WTC11 (cell line): ENCODE measurements around the gene AURKA.

Experiments used
- CTCF ChIP-seq: fragments of 200-600 bp; IDR thresholded peaks from 2 replicates; pipeline ENCODE4 v1.8.0; 2022; ENCODE audit warnings: antibody characterized with exemption
- ESRRA ChIP-seq: sonication (generic); formaldehyde crosslinking; IDR thresholded peaks from 2 replicates; pipeline ENCODE4 v1.8.1; 2022; ENCODE audit warnings: mild to moderate bottlenecking, missing genetic modification reagents, borderline replicate concordance
- RORB ChIP-seq: fragments of 250-450 bp; sonication (Bioruptor Pico); IDR thresholded peaks from 2 replicates; pipeline ENCODE4 v1.9.0; 2021; ENCODE audit warnings: mild to moderate bottlenecking
- TCF7 ChIP-seq: sonication (generic); formaldehyde crosslinking; IDR thresholded peaks from 2 replicates; pipeline ENCODE4 v1.8.0; 2022; ENCODE audit warnings: mild to moderate bottlenecking, low read depth, missing genetic modification reagents, moderate library complexity
- TF ChIP-seq, protein P1 (sequence below): sonication (generic); formaldehyde crosslinking; IDR thresholded peaks from 2 replicates; pipeline ENCODE4 v1.8.1; 2023; ENCODE audit warnings: mild to moderate bottlenecking, missing genetic modification reagents, moderate library complexity
- TF ChIP-seq, protein P2 (sequence below): sonication (generic); formaldehyde crosslinking; conservative IDR thresholded peaks from 2 replicates; pipeline ENCODE4 v1.8.1; 2022; ENCODE audit warnings: mild to moderate bottlenecking, missing genetic modification reagents
- TF ChIP-seq, protein P3 (sequence below): fragments of 250-450 bp; sonication (Bioruptor Pico); IDR thresholded peaks from 2 replicates; pipeline ENCODE4 v1.9.0; 2021; ENCODE audit warnings: mild to moderate bottlenecking
- TF ChIP-seq, protein P4 (sequence below): fragments of 250-450 bp; sonication (Bioruptor Pico); conservative IDR thresholded peaks from 2 replicates; pipeline ENCODE4 v1.9.0; 2021; ENCODE audit warnings: mild to moderate bottlenecking

GRCh38 chr20:56423211-56423610 is 31.2 kb upstream of the AURKA start:
- no peak for TF ChIP-seq CTCF
- TF ChIP-seq, protein P1, sequence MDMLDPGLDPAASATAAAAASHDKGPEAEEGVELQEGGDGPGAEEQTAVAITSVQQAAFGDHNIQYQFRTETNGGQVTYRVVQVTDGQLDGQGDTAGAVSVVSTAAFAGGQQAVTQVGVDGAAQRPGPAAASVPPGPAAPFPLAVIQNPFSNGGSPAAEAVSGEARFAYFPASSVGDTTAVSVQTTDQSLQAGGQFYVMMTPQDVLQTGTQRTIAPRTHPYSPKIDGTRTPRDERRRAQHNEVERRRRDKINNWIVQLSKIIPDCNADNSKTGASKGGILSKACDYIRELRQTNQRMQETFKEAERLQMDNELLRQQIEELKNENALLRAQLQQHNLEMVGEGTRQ (CRISPR knock-in tag): no peak
- TF ChIP-seq, protein P2, sequence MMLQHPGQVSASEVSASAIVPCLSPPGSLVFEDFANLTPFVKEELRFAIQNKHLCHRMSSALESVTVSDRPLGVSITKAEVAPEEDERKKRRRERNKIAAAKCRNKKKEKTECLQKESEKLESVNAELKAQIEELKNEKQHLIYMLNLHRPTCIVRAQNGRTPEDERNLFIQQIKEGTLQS: no peak
- TF ChIP-seq, protein P3, sequence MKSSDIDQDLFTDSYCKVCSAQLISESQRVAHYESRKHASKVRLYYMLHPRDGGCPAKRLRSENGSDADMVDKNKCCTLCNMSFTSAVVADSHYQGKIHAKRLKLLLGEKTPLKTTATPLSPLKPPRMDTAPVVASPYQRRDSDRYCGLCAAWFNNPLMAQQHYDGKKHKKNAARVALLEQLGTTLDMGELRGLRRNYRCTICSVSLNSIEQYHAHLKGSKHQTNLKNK (CRISPR knock-in tag): no peak
- TF ChIP-seq, protein P4, sequence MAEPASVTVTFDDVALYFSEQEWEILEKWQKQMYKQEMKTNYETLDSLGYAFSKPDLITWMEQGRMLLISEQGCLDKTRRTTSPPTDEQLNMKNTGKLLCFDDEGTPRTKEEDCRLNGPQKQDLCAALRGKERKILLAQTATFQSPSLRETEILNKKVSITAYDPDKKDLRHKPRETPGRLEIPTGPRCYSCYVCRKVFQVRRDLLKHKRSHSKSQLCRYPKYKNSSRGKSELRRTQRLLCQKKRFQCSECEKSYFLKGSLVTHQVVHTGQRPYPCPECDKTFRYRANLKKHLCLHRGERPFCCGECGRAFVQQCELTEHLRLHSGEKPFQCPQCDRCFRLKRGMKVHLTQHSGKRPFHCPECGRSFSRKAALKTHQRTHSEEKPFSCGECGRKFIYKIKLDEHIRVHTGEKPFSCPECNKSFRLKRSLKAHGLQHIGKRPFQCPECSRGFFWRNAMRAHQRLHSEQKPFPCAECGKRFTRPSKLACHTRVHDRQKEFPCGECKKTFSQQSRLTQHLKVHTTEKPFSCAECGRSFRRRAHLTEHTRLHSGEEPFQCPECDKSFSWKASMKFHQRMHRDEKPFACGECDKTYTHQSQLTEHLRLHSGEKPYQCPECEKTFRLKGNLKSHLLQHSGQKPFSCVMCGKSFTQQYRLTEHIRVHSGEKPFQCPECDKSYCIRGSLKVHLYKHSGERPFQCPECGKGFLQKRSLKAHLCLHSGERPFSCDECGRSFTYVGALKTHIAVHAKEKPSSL (CRISPR knock-in tag): no peak
- TF ChIP-seq TCF7 (CRISPR knock-in tag): no peak
- no peak for TF ChIP-seq RORB
- no peak for TF ChIP-seq ESRRA
